HUES48 (cell line): ENCODE results near the gene KDM1A.
"Not testable (repeated sequence)": the region's sequence is repeated elsewhere in the genome, so short reads cannot be mapped to it uniquely, and the experiment has no call there.

Experiments used
- H3K27ac ChIP-seq: one replicate; pipeline ENCODE4 v1.7.0; 2013; ENCODE audit warnings: low read depth, low read length, inconsistent platforms
- H3K27me3 ChIP-seq: 2 replicates; pipeline ENCODE4 v1.6.1; 2013; ENCODE audit warnings: mild to moderate bottlenecking, low read length; ENCODE audit not compliant: control insufficient read depth, insufficient read depth
- H3K36me3 ChIP-seq: 2 replicates; pipeline ENCODE4 v1.6.1; 2013; ENCODE audit warnings: low read length; ENCODE audit not compliant: control insufficient read depth, insufficient read depth
- H3K4me1 ChIP-seq: 2 replicates; pipeline ENCODE4 v1.6.1; 2013; ENCODE audit warnings: mild to moderate bottlenecking, low read length; ENCODE audit not compliant: control insufficient read depth, insufficient read depth
- H3K4me3 ChIP-seq: 2 replicates; pipeline ENCODE4 v1.5.1; 2013; ENCODE audit warnings: mild to moderate bottlenecking, low read depth, low read length
- H3K9ac ChIP-seq: 2 replicates; pipeline ENCODE4 v1.6.1; 2013; ENCODE audit warnings: mild to moderate bottlenecking, low read depth, low read length, moderate library complexity
- H3K9me3 ChIP-seq: 2 replicates; pipeline ENCODE4 v1.6.1; 2013; ENCODE audit warnings: low read length; ENCODE audit not compliant: control insufficient read depth, insufficient read depth

KDM1A gene

GRCh38 chr1:22983944-22984343 is 35.3 kb upstream of the KDM1A start:
- H3K36me3 ChIP-seq = no peaks in the 10 kb centered on the region
- H3K27me3 ChIP-seq = no peaks in the 10 kb centered on the region
- no peak overlapping the region for H3K9ac ChIP-seq
- H3K27ac ChIP-seq = no peak overlapping the region
- H3K9me3 ChIP-seq = no peaks in the 10 kb centered on the region
- no peaks in the 10 kb centered on the region for H3K4me1 ChIP-seq
- H3K4me3 ChIP-seq = no peak overlapping the region

- H3K27me3 ChIP-seq, H3K4me1 ChIP-seq, H3K36me3 ChIP-seq, H3K4me3 ChIP-seq, H3K27ac ChIP-seq, H3K9ac ChIP-seq: not testable (repeated sequence)
- peaks cover 31% of the 10 kb centered on the region; the same call in 1 of the 2 replicates for H3K9me3 ChIP-seq
Observed at GRCh38 chr1:22992384-22992783, 26.9 kb upstream of the KDM1A start.

GRCh38 chr1:22993220-22993795 is 26.0 kb upstream of the KDM1A start:
- H3K9ac ChIP-seq, H3K27me3 ChIP-seq, H3K4me1 ChIP-seq, H3K4me3 ChIP-seq, H3K36me3 ChIP-seq, H3K27ac ChIP-seq: not testable (repeated sequence)
- H3K9me3 ChIP-seq = peaks cover 31% of the 10 kb centered on the region; the same call in 1 of the 2 replicates

GRCh38 chr1:22995774-22996173 is 23.5 kb upstream of the KDM1A start:
- Histone ChIP-seq H3K27ac (no peak overlapping the region), H3K4me1 (no peaks in the 10 kb centered on the region), H3K9ac (no peak overlapping the region), H3K27me3 (no peaks in the 10 kb centered on the region), H3K36me3 (no peaks in the 10 kb centered on the region), H3K9me3 (peaks cover 31% of the 10 kb centered on the region; the same call in 1 of the 2 replicates), H3K4me3 (no peak overlapping the region)

GRCh38 chr1:22997528-22997927 is 21.7 kb upstream of the KDM1A start:
- H3K9me3 ChIP-seq = peaks cover 26% of the 10 kb centered on the region; the same call in 1 of the 2 replicates
- H3K27me3 ChIP-seq, H3K9ac ChIP-seq, H3K4me3 ChIP-seq, H3K36me3 ChIP-seq, H3K27ac ChIP-seq, H3K4me1 ChIP-seq: not testable (repeated sequence)

GRCh38 chr1:23000133-23000532 is 19.1 kb upstream of the KDM1A start:
- peaks cover 12% of the 10 kb centered on the region; the same call in 1 of the 2 replicates for H3K9me3 ChIP-seq
- H3K9ac ChIP-seq, H3K36me3 ChIP-seq, H3K27ac ChIP-seq, H3K27me3 ChIP-seq, H3K4me3 ChIP-seq, H3K4me1 ChIP-seq: not testable (repeated sequence)

GRCh38 chr1:23002218-23002617 is 17.1 kb upstream of the KDM1A start:
- H3K27me3 ChIP-seq, H3K4me3 ChIP-seq, H3K27ac ChIP-seq, H3K9me3 ChIP-seq, H3K9ac ChIP-seq, H3K4me1 ChIP-seq, H3K36me3 ChIP-seq: not testable (repeated sequence)

GRCh38 chr1:23004112-23004511 is 15.2 kb upstream of the KDM1A start:
- no peak overlapping the region for H3K4me3 ChIP-seq
- H3K27ac ChIP-seq = no peak overlapping the region
- H3K9ac ChIP-seq = no peak overlapping the region
- H3K9me3 ChIP-seq = no peaks in the 10 kb centered on the region
- no peaks in the 10 kb centered on the region for H3K27me3 ChIP-seq
- H3K36me3 ChIP-seq = no peaks in the 10 kb centered on the region
- H3K4me1 ChIP-seq = no peaks in the 10 kb centered on the region

- not testable (repeated sequence) for H3K36me3 ChIP-seq, H3K27ac ChIP-seq, H3K9ac ChIP-seq, H3K27me3 ChIP-seq, H3K4me3 ChIP-seq, H3K4me1 ChIP-seq, H3K9me3 ChIP-seq
Observed at GRCh38 chr1:23004769-23005168, 14.5 kb upstream of the KDM1A start.

GRCh38 chr1:23007106-23007505 is 12.2 kb upstream of the KDM1A start:
- no peaks in the 10 kb centered on the region for H3K4me1 ChIP-seq
- no peak overlapping the region for H3K27ac ChIP-seq
- H3K4me3 ChIP-seq = no peak overlapping the region
- H3K36me3 ChIP-seq = no peaks in the 10 kb centered on the region
- H3K9ac ChIP-seq = no peak overlapping the region
- H3K9me3 ChIP-seq = no peaks in the 10 kb centered on the region
- no peaks in the 10 kb centered on the region for H3K27me3 ChIP-seq

- Histone ChIP-seq H3K36me3 (no peaks in the 10 kb centered on the region), H3K9me3 (no peaks in the 10 kb centered on the region), H3K4me1 (peaks cover 1% of the 10 kb centered on the region; the same call in 1 of the 2 replicates), H3K9ac (no peak overlapping the region), H3K27ac (no peak overlapping the region), H3K4me3 (no peak overlapping the region), H3K27me3 (no peaks in the 10 kb centered on the region)
Observed at GRCh38 chr1:23008901-23009300, 10.4 kb upstream of the KDM1A start.

GRCh38 chr1:23010025-23010424 is 9.2 kb upstream of the KDM1A start:
- H3K4me3 ChIP-seq, H3K9me3 ChIP-seq, H3K9ac ChIP-seq, H3K27me3 ChIP-seq, H3K36me3 ChIP-seq, H3K4me1 ChIP-seq, H3K27ac ChIP-seq: not testable (repeated sequence)
